GM18519 (cell line): ENCODE data around the gene IP6K2.
"Not testable (repeated sequence)": the region's sequence is repeated elsewhere in the genome, so short reads cannot be mapped to it uniquely, and the experiment has no call there.

Experiments
- ATAC-seq: cut with Tn5 transposase; IDR thresholded peaks from one replicate; pipeline ENCODE4 v1.9.1; 2021; ENCODE audit warnings: mild to moderate bottlenecking, moderate library complexity; ENCODE audit not compliant: unreplicated experiment, low FRiP score

Gene IP6K2, protein sequence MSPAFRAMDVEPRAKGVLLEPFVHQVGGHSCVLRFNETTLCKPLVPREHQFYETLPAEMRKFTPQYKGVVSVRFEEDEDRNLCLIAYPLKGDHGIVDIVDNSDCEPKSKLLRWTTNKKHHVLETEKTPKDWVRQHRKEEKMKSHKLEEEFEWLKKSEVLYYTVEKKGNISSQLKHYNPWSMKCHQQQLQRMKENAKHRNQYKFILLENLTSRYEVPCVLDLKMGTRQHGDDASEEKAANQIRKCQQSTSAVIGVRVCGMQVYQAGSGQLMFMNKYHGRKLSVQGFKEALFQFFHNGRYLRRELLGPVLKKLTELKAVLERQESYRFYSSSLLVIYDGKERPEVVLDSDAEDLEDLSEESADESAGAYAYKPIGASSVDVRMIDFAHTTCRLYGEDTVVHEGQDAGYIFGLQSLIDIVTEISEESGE

DNA sequence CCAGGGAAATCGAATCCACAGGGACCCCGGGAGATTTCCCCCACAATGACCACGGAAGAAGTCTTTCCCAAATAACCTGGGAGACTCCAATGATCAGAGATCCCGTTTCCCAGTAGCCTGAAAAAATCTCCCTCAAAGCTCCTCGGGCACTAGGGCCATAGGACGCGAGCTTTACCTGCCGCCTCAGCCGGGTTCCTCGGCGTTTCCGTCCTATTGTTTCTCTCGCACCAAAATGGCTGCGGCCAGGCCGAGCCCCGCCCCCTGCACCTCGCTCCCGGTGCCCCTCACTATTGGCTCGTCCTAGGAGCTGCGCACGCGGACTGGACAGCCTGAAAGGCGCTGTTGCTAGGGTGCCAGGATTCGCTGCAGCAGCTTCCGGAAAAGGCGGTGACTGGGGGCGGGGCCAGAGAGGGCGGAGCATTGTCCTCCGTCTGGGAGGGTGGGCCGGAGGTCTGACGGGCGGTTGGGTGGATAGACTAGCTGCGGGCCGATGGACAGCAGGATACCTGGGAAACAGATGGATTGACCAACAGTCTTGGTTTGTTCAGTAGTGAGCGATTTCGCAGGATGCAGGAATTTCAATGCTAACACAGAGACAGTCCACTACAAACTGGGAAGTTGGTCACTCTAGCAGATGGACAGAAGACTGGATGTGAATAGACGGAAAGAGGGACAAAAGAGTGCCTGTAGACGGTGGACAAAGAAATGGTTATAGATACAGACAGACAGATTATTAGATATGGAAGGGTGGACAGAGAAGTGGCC lies at the start of gene IP6K2:
TSS of gene IP6K2 (minus strand) at position 240 of the 765 bp plus-strand sequence. CDS start 21,930 bp downstream, outside the sequence.
- peak; percentile 93 for ATAC-seq

DNA sequence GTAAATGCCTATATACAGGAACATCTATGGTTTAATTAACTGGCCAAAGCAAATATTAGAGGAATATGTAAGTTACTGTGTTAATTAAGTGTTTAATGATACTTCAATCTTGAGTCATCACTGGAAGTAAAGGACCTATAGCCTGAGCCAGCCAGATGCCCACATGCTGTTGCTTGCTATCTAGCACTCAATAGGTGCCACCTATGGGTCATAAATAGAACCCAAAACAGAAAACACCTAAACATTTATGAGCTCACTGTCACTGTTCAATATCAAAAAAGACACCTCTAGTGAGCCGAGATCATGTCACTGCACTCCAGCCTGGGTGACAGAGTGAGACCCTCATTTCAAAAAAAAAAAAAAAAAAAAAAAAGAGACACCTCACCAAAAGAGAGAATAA lies 48.4 kb upstream of the IP6K2 start:
- no peak for ATAC-seq

DNA sequence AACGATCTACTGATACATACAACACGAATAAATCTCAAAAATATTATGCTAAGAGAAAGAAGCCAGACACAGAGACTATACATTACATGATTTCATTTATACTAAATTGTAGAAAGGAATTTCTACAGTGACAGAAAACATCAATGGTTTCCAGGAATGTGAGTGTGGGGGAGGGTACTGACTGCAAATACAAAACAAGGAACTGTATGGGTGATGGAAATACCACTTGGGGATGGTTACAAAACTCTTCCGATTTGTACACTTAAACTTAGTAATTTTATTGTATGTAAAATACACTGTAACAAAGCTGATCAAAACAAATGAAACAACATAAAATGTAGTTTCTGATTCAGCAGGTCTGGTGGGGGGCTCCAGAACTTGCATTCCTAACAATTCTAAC lies 45.8 kb upstream of the IP6K2 start:
- no peak for ATAC-seq

DNA sequence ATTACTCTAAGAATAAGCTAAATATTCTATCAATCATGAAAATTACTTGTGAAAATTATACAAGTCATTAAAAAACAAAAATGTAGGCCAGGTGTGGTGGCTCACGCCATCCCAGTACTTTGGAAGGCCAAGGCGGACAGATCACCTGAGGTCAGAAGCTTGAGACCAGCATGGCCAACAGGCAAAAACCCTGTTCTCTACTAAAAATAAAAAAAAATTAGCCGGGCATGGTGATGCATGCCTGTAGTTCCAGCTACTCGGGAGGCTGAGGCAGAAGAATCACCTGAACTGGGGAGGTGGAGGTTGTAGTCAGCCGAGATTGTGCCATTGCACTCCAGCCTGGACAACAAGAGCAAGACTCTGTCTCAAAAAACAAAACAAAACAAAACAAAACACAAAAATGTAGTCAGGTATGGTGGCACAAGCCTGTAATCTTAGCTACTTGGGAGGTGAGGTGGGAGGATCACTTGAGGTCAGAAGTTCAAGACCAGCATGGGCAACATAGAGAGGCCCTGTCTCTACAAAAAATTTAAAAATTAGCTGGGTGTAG lies 43.0 kb upstream of the IP6K2 start:
- not testable (repeated sequence) for ATAC-seq

DNA sequence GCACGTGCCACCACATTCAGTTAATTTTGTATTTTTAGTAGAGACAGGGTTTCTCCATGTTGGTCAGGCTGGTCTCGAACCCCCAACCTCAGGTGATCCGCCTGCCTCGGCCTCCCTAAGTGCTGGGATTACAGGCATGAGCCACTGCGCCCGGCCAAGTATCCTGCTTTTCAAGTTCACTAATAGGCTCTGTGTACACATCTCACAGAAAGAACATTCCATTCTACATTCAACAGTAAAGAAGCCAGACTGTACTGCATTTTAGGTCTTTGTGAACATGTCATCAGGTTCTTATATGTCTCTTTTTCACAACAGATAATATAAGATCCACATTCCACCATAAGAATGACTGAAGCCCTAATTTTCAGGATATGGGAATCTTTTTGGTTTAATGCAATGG lies 42.5 kb upstream of the IP6K2 start:
- not testable (repeated sequence) for ATAC-seq

DNA sequence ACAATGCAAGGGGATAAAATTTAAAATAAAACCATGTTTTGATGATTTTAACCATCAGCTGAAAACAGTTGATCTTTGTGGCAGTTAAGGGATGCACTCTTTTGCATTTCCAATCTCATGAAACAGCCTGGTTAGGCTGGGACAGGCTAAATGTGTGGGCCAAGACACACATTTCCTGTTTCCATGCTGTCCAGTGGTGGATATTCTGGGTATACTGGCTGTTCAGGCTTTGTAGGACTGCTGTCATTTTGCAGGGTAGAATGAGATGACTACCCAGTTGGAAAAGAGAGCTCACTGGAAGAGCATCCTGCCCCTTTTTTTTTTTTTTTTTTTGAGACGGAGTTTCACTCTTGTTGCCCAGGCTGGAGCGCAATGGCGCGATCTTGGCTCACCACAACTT lies 42.0 kb upstream of the IP6K2 start:
- no peak for ATAC-seq

DNA sequence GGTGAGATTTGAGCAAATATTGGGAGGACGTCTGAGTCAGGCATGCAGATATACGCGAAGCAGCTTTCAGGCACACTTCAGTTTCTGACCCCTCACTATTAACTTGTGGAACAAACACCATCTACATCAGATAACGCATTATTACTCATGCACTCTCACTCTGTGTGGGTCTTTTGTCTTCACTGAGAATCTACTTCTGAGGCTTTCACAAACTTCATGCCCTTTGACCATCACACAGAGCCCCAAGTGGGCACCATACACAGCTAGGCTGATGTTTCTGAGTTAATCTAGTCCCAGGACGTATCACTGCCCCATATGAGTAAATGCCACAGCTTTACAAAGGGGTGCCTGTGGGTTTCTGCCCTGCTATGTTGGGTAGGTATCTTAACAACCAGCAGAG lies 39.6 kb upstream of the IP6K2 start:
- no peak for ATAC-seq

DNA sequence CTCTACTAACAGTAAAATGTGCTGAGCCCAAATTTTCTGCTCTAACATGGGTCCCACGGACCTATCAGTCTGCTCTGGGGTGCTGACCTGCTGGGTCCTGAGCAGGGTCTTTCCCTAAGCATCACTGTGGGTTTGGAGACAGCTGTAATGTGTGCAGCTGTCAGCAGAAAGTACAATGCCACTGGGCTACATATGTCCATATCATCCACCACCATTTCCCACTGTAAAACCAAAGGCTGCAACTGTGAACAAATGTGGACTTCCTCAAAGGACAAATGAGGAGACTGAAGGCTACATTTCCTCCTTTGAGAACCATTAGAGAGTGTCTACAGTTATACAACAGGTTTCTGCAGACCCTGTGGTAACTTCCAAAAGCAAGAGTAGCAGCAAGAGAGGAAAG lies 33.8 kb upstream of the IP6K2 start:
- no peak for ATAC-seq

DNA sequence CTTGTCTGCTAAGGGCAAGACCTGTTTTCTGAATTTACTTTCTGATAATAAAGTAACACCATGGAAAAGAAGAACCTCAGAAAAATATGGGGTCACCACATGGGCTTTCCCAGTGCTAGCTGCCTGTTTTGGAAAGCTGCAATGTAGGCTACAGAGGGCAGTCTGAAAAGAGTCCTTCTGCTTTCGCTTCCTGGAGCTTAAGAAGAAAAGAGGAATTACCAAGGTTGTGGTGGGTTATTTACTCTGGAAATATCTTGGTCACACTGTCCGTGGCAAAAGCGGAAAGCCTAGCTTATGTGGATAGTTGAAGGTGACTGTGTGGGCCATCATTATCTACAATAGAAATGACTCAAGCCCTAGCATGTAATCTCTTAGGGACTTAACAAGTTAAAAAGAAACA lies 31.7 kb upstream of the IP6K2 start:
- no peak for ATAC-seq

DNA sequence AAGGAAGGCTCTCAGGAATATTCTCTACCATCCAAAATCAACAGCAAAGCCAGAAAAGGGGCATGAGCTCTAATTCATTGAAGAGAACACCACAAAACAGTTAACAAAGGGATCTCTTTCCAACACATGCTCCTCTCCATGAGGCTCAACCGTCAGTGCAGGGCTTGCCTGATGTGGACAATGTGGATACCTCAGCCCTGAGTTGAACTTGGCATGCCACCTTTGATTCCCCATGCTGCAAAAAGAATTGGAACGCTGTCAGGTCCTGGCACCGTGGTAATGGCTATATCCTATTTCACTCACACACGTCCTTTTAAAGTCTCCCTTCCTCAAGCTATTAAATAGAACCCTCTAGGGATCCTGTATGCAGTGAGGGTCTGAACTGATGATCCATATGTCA lies 30.7 kb upstream of the IP6K2 start:
- ATAC-seq = no peak

DNA sequence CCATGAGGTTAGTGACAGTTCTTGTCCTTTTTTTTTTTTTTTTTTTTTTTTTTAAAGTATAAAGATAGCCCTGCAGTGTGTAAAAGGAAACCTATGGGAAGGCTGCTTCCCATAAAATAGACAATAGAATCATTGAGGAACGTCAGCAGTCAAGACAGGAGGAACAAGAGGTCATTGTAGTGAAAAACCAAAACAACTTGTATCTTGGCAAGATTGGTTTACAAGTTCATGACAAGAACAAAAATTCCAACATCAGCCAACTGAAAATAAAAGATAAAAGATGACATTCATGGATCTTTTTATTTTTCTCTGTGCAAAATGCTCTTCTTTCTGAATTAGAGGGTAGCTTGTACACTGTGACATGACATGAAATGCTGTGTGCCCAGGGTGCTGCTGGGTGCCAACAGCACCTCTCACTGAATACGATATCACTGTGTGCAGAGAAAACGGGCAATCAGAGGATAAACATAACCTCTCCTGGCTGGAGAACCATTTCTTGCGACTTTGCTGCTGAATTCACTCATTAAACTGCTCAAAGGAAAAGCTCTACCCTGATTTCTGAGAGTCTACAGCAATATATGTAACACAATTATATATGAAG lies 30.1 kb upstream of the IP6K2 start:
- ATAC-seq = no peak

DNA sequence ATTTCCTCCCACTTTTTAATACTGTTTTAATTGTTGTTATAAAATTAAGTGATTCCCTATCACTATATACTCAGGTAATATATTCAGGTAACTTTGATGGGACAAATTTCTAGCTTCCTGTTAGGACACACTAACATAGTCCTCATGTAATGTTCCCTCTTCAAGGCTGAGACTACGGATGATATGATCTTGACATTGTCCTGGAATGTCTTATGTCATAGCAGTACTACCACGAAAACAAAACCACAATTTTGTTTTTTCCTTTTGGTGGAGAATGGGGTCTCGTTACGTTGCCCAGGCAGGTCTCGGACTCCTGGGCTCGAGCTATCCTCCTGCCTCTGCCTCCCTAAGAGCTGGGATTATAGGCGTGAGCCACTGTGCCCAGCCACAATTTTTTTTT lies 26.8 kb upstream of the IP6K2 start:
- ATAC-seq = no peak

DNA sequence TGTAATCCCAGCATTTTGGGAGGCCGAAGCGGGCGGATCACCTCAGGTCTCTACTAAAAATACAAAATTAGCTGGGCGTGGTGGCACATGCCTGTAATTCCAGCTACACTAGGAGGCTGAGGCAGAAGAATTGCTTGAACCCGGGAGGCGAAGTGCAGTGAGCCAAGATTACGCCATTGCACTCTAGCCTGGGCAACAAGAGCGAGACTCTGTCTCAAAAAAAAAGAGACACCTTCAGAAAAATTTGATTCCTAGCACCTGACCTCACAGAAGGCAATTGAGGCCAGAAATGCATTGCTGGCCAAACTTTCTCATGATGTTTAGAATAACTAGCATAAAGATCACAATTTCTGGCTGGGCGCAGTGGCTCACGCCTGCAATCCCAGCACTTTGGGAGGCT lies 24.2 kb upstream of the IP6K2 start:
- not testable (repeated sequence) for ATAC-seq

DNA sequence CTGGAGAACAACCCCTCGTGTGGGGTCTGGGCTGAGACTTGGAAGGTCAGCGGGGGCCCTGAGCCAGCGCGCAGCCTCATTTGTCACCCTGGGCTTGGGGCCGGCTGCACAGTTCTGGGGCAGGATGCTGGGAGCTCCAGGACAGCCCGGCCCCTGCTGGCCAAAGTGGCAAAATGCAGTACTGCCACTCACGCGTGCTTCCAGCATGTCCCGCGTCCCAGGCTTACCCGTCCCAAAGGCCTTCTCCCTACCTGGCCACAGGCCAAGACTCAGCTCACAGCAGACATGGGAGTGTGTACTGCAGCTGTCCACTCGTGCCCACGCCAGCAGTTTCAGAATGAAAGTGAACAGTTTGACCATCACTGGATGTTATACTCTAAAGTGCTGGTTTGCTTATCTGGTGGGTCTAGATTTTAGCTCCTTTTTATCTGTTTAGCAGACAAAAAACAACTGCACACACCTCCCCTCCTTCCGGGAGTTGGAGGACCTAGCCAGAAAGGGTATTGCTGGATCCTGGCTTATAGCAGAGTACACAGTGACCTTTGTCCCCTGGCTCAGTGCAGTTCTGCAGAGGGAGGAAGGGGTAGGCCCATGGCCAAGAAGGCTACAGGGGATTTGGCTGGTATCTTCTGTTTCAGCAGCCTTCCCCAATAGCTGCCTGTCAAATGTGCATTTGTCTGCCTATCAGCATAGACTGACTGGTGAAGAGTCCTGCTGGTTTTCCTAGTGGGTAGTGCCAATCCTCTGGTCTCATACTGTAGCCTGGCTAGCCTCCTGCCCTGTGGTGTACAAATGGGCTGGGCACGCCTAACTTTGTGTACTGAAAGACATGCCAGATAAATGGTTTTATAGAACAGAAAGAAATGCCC lies 23.2 kb upstream of the IP6K2 start:
- ATAC-seq = no peak

DNA sequence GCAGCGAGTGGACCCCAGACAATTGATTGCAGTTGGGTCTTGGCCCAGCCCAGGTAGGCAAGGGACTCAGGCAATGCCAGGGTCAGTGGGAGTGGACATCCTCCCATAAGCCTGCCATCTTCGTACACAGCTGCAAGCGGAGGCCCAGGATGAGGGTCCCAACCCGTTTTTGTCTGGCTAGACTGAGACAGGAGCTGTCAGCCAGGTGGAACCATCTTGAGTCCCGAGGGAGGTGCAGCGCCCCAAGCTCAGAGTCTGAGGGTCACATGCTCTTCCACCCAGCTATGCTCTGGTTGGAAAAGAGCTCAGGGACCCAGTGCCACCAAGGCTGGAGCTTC lies 22.6 kb upstream of the IP6K2 start:
- ATAC-seq = no peak

DNA sequence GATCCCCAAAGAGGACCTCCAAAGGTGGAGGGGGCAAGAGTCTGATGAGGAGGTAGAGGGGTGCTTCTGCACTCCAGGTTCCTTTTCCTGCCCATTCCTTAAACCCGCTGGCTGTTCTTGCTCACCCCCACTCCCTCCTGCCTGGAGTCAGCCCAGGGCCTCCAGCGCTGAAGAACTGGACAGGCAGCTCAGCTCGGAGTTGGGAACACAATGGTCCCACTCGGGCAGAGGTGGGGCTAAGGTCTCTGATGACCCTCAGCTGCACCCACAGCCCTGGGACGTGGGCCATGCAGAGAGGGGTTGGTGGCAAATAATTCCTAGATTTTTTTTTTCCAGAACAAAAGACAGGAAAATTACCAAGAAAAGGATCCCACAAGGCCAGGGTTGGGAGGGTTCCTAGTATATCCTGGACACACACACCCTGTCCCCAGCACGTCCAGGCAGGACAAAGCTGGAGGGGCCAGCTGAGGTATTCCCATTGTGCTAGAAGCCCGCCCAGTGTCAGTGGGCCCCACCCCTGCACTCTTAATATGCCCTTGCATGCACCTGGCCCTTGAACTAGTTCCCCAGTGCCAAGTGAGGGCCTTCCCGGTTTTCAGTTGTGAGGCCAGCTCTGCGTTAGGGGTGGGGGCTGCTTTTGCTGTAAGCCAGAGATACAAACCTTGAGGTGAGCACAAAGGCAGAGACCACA lies 22.1 kb upstream of the IP6K2 start:
- ATAC-seq = no peak

DNA sequence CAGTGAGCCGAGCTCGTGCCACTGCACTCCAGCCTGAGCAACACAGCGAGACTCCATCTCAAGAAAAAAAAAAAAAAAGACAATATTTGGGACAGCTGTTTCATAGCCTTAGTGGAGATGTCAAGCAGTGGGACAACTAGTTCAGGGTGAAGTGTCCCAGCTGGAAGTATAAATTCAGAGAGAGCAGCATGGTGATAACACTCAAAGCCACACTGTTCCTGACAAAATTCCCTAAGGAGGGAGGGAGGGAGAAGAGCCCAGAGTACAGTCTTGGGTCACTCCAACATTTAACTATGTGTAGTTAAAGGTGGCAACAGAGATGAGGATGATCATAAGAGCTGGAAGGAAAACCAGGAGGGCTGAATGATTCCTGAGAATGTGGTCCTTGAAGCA lies 21.1 kb upstream of the IP6K2 start:
- ATAC-seq = no peak

DNA sequence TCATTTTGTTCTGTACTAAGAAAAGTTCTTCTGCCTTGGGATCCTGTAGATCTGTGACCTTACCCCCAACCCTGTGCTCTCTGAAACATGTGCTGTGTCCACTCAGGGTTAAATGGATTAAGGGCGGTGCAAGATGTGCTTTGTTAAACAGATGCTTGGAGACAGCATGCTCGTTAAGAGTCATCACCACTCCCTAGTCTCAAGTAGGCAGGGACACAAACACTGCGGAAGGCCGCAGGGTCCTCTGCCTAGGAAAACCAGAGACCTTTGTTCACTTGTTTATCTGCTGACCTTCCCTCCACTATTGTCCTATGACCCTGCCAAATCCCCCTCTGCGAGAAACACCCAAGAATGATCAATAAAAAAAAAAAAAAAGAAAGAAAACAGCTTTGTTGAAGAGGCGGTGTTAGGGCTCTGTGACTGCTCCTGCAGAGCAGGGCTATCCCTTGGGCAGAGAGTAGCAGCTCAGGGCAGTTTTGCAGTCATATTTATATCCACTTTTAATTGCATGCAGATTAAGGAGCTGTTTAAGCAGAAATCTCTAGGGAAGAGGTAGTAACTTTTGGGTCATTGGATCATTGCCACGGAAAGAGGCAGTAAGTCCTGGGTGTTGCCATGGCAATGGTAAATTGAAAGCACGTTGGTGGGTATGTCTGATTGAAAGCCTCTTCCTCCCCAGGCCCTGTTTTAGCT lies 18.2 kb upstream of the IP6K2 start:
- not testable (repeated sequence) for ATAC-seq

DNA sequence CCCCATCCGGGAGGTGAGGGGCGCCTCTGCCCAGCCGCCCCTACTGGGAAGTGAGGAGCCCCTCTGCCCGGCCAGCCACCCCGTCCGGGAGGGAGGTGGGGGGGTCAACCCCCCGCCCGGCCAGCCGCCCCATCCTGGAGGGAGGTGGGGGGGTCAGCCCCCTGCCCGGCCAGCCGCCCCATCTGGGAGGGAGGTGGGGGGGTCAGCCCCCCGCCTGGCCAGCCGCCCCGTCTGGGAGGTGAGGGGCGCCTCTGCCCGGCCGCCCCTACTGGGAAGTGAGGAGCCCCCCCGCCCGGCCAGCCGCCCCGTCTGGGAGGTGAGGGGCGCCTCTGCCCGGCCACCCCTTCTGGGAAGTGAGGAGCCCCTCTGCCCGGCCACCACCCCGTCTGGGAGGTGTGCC lies 17.5 kb upstream of the IP6K2 start:
- not testable (repeated sequence) for ATAC-seq
